Measurements from ENCODE around the gene TRIM38. TPM values are rescaled to one million over a fixed set of nuclear protein-coding genes. Genes with fewer than 3 reads are reported as not detected.

The TRIM38 gene
- total and polyA plus RNA-seq, 2 of the 13 experiments (the other 11 are each of a cell fraction or from before 2014, with no cell fraction given) = 2.5 to 3.1 TPM

DNA sequence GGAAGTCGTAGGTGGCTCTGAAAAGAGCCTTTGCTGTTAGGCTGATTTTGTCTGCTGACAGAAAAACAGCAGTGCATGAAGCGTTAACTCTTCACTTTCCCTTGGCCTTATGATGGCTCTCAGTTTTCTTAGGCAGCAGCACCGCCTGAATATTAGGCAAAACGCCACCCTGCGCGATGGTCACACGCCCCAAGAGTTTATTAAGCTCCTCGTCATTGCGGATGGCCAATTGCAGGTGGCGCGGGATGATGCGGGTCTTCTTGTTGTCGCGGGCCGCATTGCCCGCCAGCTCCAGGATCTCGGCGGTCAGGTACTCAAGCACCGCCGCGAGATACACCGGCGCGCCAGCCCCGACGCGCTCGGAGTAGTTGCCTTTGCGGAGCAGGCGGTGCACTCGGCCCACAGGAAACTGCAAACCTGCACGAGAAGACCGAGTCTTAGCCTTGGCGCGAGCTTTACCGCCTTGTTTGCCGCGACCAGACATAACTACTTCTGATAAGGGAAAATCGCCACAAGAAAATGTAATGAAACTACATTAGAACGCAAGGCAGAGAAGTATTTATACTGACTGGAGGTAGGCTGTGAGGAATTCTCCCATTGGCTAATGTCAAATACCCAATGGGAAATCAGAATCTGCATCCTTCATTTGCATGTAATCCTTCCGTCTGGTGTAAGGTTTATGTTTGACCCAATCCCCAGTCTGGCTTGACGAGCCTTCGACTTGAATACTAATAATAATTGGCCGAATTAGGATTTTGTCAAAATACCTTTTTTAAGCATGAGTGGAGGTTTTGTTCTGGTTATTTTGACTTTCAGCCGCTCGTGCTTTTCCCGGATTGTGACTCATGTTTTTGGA is 70.7 kb downstream of the TRIM38 start (continued):
- TF ChIP-seq, protein P1, sequence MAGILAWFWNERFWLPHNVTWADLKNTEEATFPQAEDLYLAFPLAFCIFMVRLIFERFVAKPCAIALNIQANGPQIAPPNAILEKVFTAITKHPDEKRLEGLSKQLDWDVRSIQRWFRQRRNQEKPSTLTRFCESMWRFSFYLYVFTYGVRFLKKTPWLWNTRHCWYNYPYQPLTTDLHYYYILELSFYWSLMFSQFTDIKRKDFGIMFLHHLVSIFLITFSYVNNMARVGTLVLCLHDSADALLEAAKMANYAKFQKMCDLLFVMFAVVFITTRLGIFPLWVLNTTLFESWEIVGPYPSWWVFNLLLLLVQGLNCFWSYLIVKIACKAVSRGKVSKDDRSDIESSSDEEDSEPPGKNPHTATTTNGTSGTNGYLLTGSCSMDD (CRISPR knock-in tag; IDR thresholded peaks at IDR 0.05) = no peak
- TF ChIP-seq ZNF496 (CRISPR knock-in tag; IDR thresholded peaks at IDR 0.05; ENCODE audit: insufficient replicate concordance) (no peak), CHCHD3 (CRISPR knock-in tag; IDR thresholded peaks at IDR 0.05) (no peak), NR3C1 (CRISPR knock-in tag; IDR thresholded peaks at IDR 0.05) (no peak), JUNB (CRISPR knock-in tag; IDR thresholded peaks at IDR 0.05; ENCODE audit: borderline replicate concordance) (no peak), ZNF556 (CRISPR knock-in tag; IDR thresholded peaks at IDR 0.05; ENCODE audit: borderline replicate concordance) (no peak), GABPB1 (CRISPR knock-in tag; IDR thresholded peaks at IDR 0.05) (peak; percentile 72), GTF2F1 (IDR thresholded peaks at IDR 0.05; ENCODE audit: low read length) (peak; percentile 84), MXD4 (CRISPR knock-in tag; IDR thresholded peaks at IDR 0.05) (peak; percentile 61; the same call in 1 of the 2 replicates), CENPT (CRISPR knock-in tag; IDR thresholded peaks at IDR 0.05; ENCODE audit: low read depth) (no peak), ATF7-NPFF (CRISPR knock-in tag; IDR thresholded peaks at IDR 0.05; ENCODE audit: low read depth) (no peak)
- TF ChIP-seq, protein P2, sequence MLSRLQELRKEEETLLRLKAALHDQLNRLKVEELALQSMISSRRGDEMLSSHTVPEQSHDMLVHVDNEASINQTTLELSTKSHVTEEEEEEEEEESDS (CRISPR knock-in tag; IDR thresholded peaks at IDR 0.05; ENCODE audit: borderline replicate concordance) = no peak
- TF ChIP-seq, protein P3, sequence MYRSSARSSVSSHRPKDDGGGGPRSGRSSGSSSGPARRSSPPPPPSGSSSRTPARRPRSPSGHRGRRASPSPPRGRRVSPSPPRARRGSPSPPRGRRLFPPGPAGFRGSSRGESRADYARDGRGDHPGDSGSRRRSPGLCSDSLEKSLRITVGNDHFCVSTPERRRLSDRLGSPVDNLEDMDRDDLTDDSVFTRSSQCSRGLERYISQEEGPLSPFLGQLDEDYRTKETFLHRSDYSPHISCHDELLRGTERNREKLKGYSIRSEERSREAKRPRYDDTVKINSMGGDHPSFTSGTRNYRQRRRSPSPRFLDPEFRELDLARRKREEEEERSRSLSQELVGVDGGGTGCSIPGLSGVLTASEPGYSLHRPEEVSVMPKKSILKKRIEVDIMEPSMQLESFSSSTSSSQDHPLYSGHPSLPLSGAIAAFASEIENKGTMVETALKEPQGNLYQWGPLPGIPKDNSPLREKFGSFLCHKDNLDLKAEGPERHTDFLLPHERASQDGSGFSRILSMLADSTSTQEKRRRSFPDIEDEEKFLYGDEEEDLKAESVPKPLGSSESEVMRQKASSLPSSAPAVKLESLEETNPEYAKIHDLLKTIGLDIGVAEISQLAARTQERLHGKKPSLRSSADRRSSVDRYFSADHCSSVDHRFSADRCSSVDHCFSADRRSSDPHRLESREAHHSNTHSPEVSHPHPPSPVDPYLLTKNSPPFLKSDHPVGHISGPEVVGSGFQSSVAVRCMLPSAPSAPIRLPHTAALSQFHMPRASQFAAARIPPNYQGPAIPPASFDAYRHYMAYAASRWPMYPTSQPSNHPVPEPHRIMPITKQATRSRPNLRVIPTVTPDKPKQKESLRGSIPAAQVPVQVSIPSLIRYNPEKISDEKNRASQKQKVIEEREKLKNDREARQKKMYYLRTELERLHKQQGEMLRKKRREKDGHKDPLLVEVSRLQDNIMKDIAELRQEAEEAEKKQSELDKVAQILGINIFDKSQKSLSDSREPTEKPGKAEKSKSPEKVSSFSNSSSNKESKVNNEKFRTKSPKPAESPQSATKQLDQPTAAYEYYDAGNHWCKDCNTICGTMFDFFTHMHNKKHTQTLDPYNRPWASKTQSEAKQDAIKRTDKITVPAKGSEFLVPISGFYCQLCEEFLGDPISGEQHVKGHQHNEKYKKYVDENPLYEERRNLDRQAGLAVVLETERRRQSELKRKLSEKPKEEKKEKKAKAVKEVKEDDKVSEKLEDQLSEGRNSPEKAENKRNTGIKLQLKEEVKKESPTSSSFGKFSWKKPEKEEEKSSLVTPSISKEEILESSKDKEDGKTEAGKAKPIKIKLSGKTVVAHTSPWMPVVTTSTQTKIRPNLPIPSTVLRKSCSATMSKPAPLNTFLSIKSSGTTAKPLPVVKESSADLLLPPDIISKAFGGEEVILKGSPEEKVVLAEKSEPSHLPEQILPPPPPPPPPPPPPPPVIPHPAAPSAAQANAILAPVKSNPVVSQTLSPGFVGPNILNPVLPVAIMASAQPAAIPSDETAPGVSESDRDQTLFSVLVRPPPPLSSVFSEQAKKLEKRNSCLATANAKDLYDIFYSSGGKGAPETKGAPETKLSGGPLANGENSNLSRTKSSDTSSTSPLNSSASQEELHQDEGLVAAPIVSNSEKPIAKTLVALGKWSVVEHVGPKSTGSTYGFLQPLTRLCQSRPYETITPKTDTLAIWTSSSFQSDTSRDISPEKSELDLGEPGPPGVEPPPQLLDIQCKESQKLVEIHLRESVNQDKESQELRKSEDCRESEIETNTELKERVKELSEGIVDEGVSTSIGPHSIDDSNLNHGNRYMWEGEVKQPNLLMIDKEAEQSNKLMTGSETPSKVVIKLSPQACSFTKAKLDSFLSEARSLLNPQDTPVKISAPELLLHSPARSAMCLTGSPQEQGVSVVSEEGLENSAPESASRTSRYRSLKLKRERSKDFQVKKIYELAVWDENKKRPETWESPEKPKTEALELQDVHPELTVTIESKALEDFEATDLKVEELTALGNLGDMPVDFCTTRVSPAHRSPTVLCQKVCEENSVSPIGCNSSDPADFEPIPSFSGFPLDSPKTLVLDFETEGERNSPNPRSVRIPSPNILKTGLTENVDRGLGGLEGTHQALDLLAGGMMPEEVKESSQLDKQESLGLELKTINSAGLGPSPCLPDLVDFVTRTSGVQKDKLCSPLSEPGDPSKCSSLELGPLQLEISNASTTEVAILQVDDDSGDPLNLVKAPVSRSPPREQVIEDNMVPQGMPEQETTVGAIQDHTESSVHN (CRISPR knock-in tag; IDR thresholded peaks at IDR 0.05) = no peak
- TF ChIP-seq, protein P4, sequence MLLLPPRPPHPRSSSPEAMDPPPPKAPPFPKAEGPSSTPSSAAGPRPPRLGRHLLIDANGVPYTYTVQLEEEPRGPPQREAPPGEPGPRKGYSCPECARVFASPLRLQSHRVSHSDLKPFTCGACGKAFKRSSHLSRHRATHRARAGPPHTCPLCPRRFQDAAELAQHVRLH (CRISPR knock-in tag; IDR thresholded peaks at IDR 0.05; ENCODE audit: borderline replicate concordance, low read depth) = peak; percentile 73; the same call in 1 of the 2 replicates
- TF ChIP-seq, protein P5, sequence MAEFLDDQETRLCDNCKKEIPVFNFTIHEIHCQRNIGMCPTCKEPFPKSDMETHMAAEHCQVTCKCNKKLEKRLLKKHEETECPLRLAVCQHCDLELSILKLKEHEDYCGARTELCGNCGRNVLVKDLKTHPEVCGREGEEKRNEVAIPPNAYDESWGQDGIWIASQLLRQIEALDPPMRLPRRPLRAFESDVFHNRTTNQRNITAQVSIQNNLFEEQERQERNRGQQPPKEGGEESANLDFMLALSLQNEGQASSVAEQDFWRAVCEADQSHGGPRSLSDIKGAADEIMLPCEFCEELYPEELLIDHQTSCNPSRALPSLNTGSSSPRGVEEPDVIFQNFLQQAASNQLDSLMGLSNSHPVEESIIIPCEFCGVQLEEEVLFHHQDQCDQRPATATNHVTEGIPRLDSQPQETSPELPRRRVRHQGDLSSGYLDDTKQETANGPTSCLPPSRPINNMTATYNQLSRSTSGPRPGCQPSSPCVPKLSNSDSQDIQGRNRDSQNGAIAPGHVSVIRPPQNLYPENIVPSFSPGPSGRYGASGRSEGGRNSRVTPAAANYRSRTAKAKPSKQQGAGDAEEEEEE (CRISPR knock-in tag; IDR thresholded peaks at IDR 0.05; ENCODE audit: borderline replicate concordance) = no peak
- TF ChIP-seq, protein P6, sequence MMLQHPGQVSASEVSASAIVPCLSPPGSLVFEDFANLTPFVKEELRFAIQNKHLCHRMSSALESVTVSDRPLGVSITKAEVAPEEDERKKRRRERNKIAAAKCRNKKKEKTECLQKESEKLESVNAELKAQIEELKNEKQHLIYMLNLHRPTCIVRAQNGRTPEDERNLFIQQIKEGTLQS (CRISPR knock-in tag; IDR thresholded peaks at IDR 0.05) = peak; percentile 38; the same call in 1 of the 2 replicates
